Right lobe of liver (tissue), 4 donors: Measurements from ENCODE around the gene YDJC.
"Not testable (repeated sequence)": the region's sequence is repeated elsewhere in the genome, so short reads cannot be mapped to it uniquely, and the experiment has no call there.

Experiments used
- POLR2A ChIP-seq: fragments of 450-650 bp; IDR thresholded peaks from one replicate; pipeline ENCODE4 v1.6.1; 2017; ENCODE audit warnings: antibody characterized with exemption, mild to moderate bottlenecking
- TF ChIP-seq, protein P1 (sequence below), 4 donors: fragments of 200-600 bp in 3 of 4; fragments of 450-650 bp in 1 of 4; IDR thresholded peaks; one replicate each; pipeline versions ENCODE4 v1.5.1 to v1.8.0; 2016 to 2022; ENCODE audit warnings: antibody characterized with exemption in 4 of 4, mild to moderate bottlenecking in 2 of 4
- donor health status: DM: no; HTN: no; CAD: no.
- donor health status: DM: no; HTN: no; CAD: no.
- donor health status: DM: no; HTN: yes; CAD: no.

DNA sequence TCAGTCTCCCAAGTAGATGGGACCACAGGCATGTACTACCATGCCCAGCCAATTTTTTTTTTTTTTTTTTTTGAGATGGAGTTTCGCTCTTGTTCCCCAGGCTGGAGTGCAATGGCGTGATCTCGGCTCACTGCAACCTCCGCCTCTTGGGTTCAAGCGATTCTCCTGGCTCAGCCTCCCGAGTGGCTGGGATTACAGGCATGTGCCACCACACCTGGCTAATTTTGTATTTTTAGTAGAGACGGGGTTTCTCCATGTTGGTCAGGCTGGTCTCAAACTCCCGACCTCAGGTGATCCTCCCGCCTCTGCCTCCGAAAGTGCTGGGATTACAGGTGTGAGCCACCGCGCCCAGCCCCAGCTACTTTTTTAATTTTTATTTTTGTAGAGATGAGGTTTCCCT lies 49.0 kb upstream of the YDJC start:
- TF ChIP-seq POLR2A: not testable (repeated sequence)
- TF ChIP-seq, protein P1, sequence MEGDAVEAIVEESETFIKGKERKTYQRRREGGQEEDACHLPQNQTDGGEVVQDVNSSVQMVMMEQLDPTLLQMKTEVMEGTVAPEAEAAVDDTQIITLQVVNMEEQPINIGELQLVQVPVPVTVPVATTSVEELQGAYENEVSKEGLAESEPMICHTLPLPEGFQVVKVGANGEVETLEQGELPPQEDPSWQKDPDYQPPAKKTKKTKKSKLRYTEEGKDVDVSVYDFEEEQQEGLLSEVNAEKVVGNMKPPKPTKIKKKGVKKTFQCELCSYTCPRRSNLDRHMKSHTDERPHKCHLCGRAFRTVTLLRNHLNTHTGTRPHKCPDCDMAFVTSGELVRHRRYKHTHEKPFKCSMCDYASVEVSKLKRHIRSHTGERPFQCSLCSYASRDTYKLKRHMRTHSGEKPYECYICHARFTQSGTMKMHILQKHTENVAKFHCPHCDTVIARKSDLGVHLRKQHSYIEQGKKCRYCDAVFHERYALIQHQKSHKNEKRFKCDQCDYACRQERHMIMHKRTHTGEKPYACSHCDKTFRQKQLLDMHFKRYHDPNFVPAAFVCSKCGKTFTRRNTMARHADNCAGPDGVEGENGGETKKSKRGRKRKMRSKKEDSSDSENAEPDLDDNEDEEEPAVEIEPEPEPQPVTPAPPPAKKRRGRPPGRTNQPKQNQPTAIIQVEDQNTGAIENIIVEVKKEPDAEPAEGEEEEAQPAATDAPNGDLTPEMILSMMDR (IDR thresholded peaks at IDR 0.05): not testable (repeated sequence)
